Activated CD4-positive, alpha-beta T cell treated with anti-CD3 and anti-CD28 coated beads for 36 hours (primary cell): Measurements from ENCODE around the gene CHST6. TPM values are rescaled to one million over a fixed set of nuclear protein-coding genes. Genes with fewer than 3 reads are reported as not detected.

ENCODE experiments used
- ATAC-seq: fragments of 200-7000 bp; cut with Tn5 transposase; one replicate; pipeline ENCODE4 v1.10.0; 2021; ENCODE audit warnings: mild to moderate bottlenecking, moderate library complexity
- CTCF ChIA-PET: fragments of 350-600 bp; sonication (Branson Sonifier 250); formaldehyde crosslinking; loops from one replicate; lab custom pipeline; 2021; ENCODE audit warnings: antibody characterized with exemption; lab: Charles Lee
- POLR2A ChIA-PET: fragments of 350-600 bp; sonication (Branson Sonifier 250); formaldehyde crosslinking; loops from one replicate; lab custom pipeline; 2021; ENCODE audit warnings: antibody characterized with exemption, inconsistent platforms; lab: Charles Lee
- DNase-seq: peaks from one replicate; pipeline ENCODE4 v3.0.0-alpha.2; 2020
- H3K27ac Mint-ChIP-seq: one replicate; pipeline ENCODE4 v1.8.0; 2021; ENCODE audit warnings: mixed read lengths
- H3K27me3 Mint-ChIP-seq: one replicate; pipeline ENCODE4 v1.8.0; 2021; ENCODE audit warnings: mixed read lengths
- H3K36me3 Mint-ChIP-seq: one replicate; pipeline ENCODE4 v1.8.0; 2021; ENCODE audit warnings: low read depth, mixed read lengths
- H3K4me1 Mint-ChIP-seq: one replicate; pipeline ENCODE4 v1.8.0; 2021; ENCODE audit warnings: mixed read lengths
- H3K4me3 Mint-ChIP-seq: one replicate; pipeline ENCODE4 v1.8.0; 2021; ENCODE audit warnings: mild to moderate bottlenecking, moderate library complexity, mixed read lengths
- H3K9me3 Mint-ChIP-seq: one replicate; pipeline ENCODE4 v1.8.0; 2021; ENCODE audit warnings: low read depth, mixed read lengths
- intact Hi-C, 2 experiments: fragments of 100-400 bp; cut with DNase I in 1 of 2; cut with micrococcal nuclease in 1 of 2; formaldehyde crosslinking; loops; one replicate each; pipeline versions ENCODE4 v1.14.2 to v1.15.1; 2022 to 2024; cut with DNase I, micrococcal nuclease
- total RNA-seq, 2 experiments: library from RNA; stranded (reverse); gene quantifications; one replicate each; pipeline ENCODE4 v1.2.3, GENCODE V29; 2021

Gene CHST6
- total RNA-seq, 2 experiments from 2014 or later: not detected

DNA sequence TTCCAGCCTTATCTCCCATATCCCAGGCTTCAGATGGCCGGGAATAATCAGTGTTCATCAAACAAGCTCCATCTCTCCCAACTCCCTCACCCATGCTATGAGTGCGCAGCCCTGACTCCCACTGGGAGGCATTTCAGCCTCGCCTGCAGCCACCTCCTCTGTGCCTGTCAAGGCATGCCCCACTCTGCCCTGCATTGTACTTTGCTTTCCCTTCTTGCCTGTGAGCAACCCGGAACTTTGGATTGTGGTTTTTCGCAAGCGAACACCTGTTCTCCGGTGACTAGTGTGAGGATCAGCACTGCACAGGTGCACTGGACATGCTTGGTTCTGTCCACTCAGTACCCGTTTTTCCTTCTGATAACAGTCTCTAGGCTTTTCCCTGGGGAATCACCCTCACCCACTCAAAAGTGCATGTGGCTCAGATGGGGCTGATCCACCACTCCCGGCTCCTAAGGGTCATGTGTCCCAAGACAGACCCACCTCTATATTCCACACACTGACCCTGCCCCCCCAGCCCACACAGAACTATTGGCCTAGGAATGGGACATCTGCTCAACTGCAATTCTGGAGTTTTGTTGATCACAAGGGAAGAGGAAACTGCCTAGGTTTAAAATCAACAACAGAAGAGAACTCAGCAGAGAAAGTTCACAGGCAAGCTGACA lies 9.1 kb downstream of the CHST6 start:
- ChIA-PET POLR2A (no interaction called here), CTCF (interaction anchor here (0.5 to 1.5 kb wide), 2 partner anchors 15 to 99 kb away, joined by 3 to 4 read pairs; no protein-coding TSS in a partner anchor)
- H3K27me3 Mint-ChIP-seq: peaks cover 10% of the 10 kb centered on the region
- no peak for ATAC-seq
- no peaks in the 10 kb centered on the region for H3K9me3 Mint-ChIP-seq
- no peak for DNase-seq
- no peak overlapping the region for H3K4me3 Mint-ChIP-seq
- no peak overlapping the region for H3K27ac Mint-ChIP-seq
- no peaks in the 10 kb centered on the region for H3K4me1 Mint-ChIP-seq
- no peaks in the 10 kb centered on the region for H3K36me3 Mint-ChIP-seq
- intact Hi-C loops: no loop called here

DNA sequence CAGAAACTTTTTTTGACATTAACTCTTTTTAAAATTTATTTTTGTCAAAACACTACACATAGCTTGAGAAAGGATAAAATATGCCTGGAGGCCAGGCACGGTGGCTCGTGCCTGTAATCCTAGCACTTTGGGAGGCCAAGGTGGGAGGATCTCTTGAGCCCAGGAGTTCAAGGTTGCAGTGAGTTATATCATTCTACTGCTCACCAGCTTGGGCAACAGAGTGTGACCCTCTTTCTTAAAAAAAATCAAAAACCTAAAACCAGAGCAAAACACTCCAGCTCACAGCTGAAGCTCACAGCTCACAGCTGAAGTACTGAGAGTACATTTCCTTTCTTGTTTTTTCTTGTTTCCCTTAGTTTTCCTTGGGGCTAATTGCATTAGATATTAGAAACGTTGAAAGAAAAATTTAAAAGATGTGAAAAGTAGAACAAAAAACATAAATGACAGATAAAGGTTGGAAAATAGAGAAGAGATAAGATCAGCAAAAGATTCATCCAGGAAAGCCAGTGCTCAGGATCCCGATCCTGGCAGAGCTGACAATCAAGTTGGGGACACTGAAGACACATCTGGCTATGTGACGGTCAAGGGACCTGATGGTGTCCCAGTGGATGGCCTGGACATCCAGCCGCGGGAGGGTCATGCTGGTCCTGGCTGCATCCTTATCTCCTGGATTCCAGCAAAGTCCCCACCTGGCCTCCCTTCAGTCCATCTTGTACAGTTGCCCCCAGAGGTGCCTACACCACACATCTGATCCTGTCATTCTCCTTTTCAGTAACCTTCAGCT lies 9.8 kb downstream of the CHST6 start:
- CTCF ChIA-PET: interaction anchor here (0.8 kb wide), 1 partner anchor 284 kb away, joined by 4 read pairs; no protein-coding TSS in a partner anchor
- peaks cover 10% of the 10 kb centered on the region for H3K27me3 Mint-ChIP-seq

DNA sequence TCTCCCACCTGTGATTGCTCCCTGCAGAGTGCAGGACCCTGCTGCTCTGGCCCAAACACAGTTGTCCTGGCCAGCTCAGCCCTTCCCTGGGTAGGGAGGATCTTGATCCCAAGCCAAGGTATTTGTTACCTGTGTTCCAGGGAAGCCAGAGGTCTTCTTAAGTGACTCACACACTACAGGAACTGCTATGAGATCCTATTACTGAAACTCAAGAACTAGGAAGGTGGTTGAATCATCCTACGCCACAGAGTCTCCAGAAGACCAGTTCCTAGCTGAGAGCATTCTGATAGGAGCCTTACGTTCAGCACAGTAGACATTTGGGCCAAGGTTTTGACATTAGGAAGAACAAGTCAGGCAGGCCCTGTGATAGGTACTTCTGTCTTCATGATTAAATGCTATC lies 12.0 kb downstream of the CHST6 start:
- DNase-seq (no peak), ATAC-seq (no peak)
- H3K4me1 Mint-ChIP-seq: no peaks in the 10 kb centered on the region
- H3K4me3 Mint-ChIP-seq: no peak overlapping the region
- H3K9me3 Mint-ChIP-seq: no peaks in the 10 kb centered on the region
- H3K36me3 Mint-ChIP-seq: no peaks in the 10 kb centered on the region
- ChIA-PET CTCF (interaction anchor here (0.6 kb wide), 1 partner anchor 34 kb away, joined by 4 read pairs; no protein-coding TSS in a partner anchor), POLR2A (no interaction called here)
- H3K27ac Mint-ChIP-seq: no peak overlapping the region
- H3K27me3 Mint-ChIP-seq: peaks cover 4% of the 10 kb centered on the region
- intact Hi-C loops: no loop called here

More for the DNA sequence above, 9.8 kb downstream of the CHST6 start:
- Mint-ChIP-seq H3K36me3 (no peaks in the 10 kb centered on the region), H3K9me3 (no peaks in the 10 kb centered on the region), H3K4me3 (no peak overlapping the region), H3K27ac (no peak overlapping the region), H3K4me1 (no peaks in the 10 kb centered on the region)
- DNase-seq (no peak), ATAC-seq (no peak)
- POLR2A ChIA-PET: no interaction called here
- intact Hi-C loops: no loop called here

- no peaks in the 10 kb centered on the region for H3K36me3 Mint-ChIP-seq
- intact Hi-C loops: no loop called here
- CTCF ChIA-PET: interaction anchor here (0.6 kb wide), 1 partner anchor 34 kb away, joined by 4 read pairs; no protein-coding TSS in a partner anchor
Measured at GRCh38 chr16:75482434-75483205, 12.6 kb downstream of the CHST6 start.

GRCh38 chr16:75481475-75481874 lies 13.8 kb downstream of the CHST6 start:
- no peak for ATAC-seq
- POLR2A ChIA-PET: interaction anchor here (0.7 kb wide), 1 partner anchor 99 kb away, joined by 4 read pairs; no protein-coding TSS in a partner anchor
- CTCF ChIA-PET: interaction anchor here (0.9 kb wide), 1 partner anchor 17 kb away, joined by 5 read pairs; the partner anchor contains the start of gene TMEM170A

More at GRCh38 chr16:75482434-75483205, 12.6 kb downstream of the CHST6 start:
- POLR2A ChIA-PET: no interaction called here
- no peaks in the 10 kb centered on the region for H3K4me1 Mint-ChIP-seq
- peak; percentile 10 for DNase-seq
- H3K27ac Mint-ChIP-seq: no peak overlapping the region
- no peaks in the 10 kb centered on the region for H3K9me3 Mint-ChIP-seq
- no peak for ATAC-seq
- H3K27me3 Mint-ChIP-seq: peaks cover 6% of the 10 kb centered on the region
- H3K4me3 Mint-ChIP-seq: no peak overlapping the region

DNA sequence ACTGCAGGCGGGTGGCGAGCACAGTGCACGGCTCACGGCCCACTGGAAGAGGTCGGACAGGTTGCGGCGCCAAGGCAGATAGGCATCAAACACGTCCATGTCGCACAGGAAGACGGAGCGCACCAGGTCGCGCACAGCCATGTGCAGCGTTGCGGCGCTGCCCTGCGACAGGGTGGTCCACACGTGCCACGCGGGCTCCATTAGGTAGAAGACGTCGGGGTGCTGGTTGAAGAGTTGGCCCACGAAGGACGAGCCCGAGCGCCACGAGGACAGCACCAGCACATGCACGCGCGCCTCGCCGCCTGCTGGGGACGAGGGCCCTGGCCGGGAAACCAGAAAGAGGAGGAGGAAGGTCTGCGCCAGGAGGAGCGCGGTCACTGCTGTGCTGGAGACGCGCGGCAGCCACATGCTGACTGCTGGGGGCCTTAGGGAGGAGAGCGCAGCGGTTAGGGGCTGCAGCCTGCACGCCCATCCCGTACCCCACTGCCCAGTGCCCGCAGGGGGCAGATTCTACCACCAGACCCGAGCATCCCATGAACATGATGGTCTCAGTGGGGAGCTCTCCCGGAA lies 15.7 kb downstream of the CHST6 start:
- H3K27ac Mint-ChIP-seq: no peak overlapping the region
- no peaks in the 10 kb centered on the region for H3K36me3 Mint-ChIP-seq
- intact Hi-C loops: no loop called here
- ATAC-seq (no peak), DNase-seq (no peak)
- no peak overlapping the region for H3K4me3 Mint-ChIP-seq
- no peaks in the 10 kb centered on the region for H3K9me3 Mint-ChIP-seq
- H3K4me1 Mint-ChIP-seq: no peaks in the 10 kb centered on the region
- POLR2A ChIA-PET: no interaction called here
- CTCF ChIA-PET: no interaction called here
- H3K27me3 Mint-ChIP-seq: peaks cover 5% of the 10 kb centered on the region

More at GRCh38 chr16:75481475-75481874, 13.8 kb downstream of the CHST6 start:
- Mint-ChIP-seq H3K36me3 (no peaks in the 10 kb centered on the region), H3K4me1 (no peaks in the 10 kb centered on the region), H3K4me3 (no peak overlapping the region), H3K27me3 (peaks cover 8% of the 10 kb centered on the region), H3K9me3 (no peaks in the 10 kb centered on the region), H3K27ac (no peak overlapping the region)
- intact Hi-C loops: no loop called here
- no peak for DNase-seq

DNA sequence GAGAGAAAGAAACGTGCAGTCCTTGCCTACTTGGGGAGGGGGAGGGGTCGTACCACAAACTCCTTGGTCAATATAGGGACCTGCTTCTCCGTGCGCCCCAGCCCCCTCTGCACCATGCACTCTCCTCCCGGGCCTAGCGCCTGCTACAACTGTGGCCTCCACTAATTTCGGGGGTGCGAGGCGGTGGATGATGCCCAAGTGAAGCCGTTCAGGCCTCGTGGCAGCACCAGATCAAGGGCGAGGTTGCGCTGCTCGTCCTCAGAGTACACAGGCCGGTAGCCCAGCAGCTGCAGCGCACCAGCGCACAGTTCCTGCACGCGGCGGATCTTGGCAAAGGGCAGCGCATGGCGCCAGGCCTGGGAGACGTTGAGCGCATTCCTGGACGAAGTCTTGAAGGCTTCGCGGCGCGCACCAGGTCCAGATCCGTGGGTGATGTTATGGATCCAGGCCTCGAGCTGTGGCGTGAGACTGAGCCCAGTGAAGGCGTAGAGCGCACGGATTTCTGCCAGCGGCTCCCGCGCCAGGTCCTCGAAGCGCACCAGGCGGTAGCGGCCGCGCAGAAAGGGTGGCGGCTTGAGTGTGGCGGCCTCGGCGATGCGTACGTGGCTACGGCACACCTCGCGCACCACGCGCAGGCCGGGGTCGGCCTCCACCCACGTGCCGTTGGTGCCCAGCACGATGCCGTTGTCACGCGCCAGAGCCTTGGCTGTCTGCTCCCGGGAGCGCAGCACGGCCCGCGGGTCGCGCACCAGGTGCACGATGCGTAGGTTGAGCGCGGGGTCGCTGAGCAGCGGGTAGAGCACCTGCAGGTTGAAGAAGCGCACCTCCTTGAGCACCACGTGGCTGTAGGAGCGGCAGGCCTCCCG lies 16.5 kb downstream of the CHST6 start:
- CTCF ChIA-PET: interaction anchor here (1.7 kb wide), 1 partner anchor 14 kb away, joined by 3 read pairs; the partner anchor contains the start of gene TMEM170A

GRCh38 chr16:75477680-75478473 lies 17.4 kb downstream of the CHST6 start:
- no peaks in the 10 kb centered on the region for H3K9me3 Mint-ChIP-seq
- H3K36me3 Mint-ChIP-seq: no peaks in the 10 kb centered on the region
- H3K27me3 Mint-ChIP-seq: peaks cover 5% of the 10 kb centered on the region
- DNase-seq (no peak), ATAC-seq (no peak)
- H3K27ac Mint-ChIP-seq: no peak overlapping the region
- no peaks in the 10 kb centered on the region for H3K4me1 Mint-ChIP-seq
- intact Hi-C loops: no loop called here
- POLR2A ChIA-PET: interaction anchor here (0.6 kb wide), 1 partner anchor 41 kb away, joined by 3 read pairs; no protein-coding TSS in a partner anchor
- no peak overlapping the region for H3K4me3 Mint-ChIP-seq
- CTCF ChIA-PET: interaction anchor here (0.7 to 1.7 kb wide), 2 partner anchors 13 to 1580 kb away, joined by 3 read pairs; partner anchors contain the start of gene TMEM170A

More for the DNA sequence above, 16.5 kb downstream of the CHST6 start:
- Mint-ChIP-seq H3K27ac (no peak overlapping the region), H3K36me3 (no peaks in the 10 kb centered on the region), H3K27me3 (peaks cover 5% of the 10 kb centered on the region), H3K4me3 (no peak overlapping the region), H3K4me1 (no peaks in the 10 kb centered on the region), H3K9me3 (no peaks in the 10 kb centered on the region)
- intact Hi-C loops: no loop called here
- POLR2A ChIA-PET: no interaction called here
- DNase-seq (no peak), ATAC-seq (no peak)

DNA sequence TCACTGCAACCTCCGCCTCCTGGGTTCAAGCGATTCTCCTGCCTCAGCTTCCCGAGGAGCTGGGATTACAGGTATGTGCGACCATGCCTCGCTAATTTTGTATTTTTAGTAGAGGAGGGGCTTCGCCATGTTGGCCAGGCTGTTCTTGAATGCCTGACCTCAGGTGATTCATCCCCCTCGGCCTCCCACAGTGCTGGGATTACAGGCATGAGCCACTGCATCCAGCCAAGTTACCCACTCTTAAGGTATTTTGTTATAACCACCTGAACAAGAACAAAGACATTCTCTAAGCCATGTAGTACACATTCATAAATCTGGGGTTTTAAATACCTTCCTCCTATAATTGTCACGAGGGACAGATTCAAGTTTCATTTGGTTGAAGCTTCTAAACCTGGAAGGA lies 18.4 kb downstream of the CHST6 start:
- H3K27me3 Mint-ChIP-seq: peaks cover 5% of the 10 kb centered on the region
- no peaks in the 10 kb centered on the region for H3K4me1 Mint-ChIP-seq
- ATAC-seq: no peak
- no peaks in the 10 kb centered on the region for H3K36me3 Mint-ChIP-seq
- ChIA-PET CTCF (interaction anchor here (0.6 to 1.7 kb wide), 2 partner anchors 12 to 460 kb away, joined by 3 to 4 read pairs; partner anchors contain the start of gene TMEM170A), POLR2A (no interaction called here)
- intact Hi-C loops: no loop called here
- H3K9me3 Mint-ChIP-seq: no peaks in the 10 kb centered on the region
- H3K4me3 Mint-ChIP-seq: no peak overlapping the region
- DNase-seq: no peak
- H3K27ac Mint-ChIP-seq: no peak overlapping the region
